ENCODE measurements around the gene MEAF6. TPM values are rescaled to one million over a fixed set of nuclear protein-coding genes. Genes with fewer than 3 reads are reported as not detected.
A peak's percentile ranks its signal among the peaks of the same experiment; 100 is the strongest.

The MEAF6 gene
- total RNA-seq, 1 experiment from 2014 or later = 60.1 TPM

- DNase-seq = no peak
- peaks cover 97% of the 10 kb centered on the region for H3K36me3 Mint-ChIP-seq (ENCODE audit: insufficient read depth, unreplicated experiment)
- H3K4me1 Mint-ChIP-seq (ENCODE audit: low read depth, unreplicated experiment) = peaks cover 32% of the 10 kb centered on the region
Observed at GRCh38 chr1:37475380-37476086, 39.0 kb downstream of the MEAF6 start.

GRCh38 chr1:37474697-37475379, 39.7 kb downstream of the MEAF6 start:
- H3K27ac Mint-ChIP-seq (ENCODE audit: unreplicated experiment) = peak overlapping the region; percentile 99
- no peaks in the 10 kb centered on the region for H3K9me3 Mint-ChIP-seq (ENCODE audit: low read depth, unreplicated experiment)
- intact Hi-C loops (cut with micrococcal nuclease; ENCODE audit: unreplicated experiment) = no loop called here
- no peak for DNase-seq
- CTCF ChIA-PET = interaction anchor here (5.3 kb wide), 1 partner anchor 12 kb away, joined by 36 read pairs; no protein-coding TSS in a partner anchor
- H3K27me3 Mint-ChIP-seq (ENCODE audit: unreplicated experiment) = no peaks in the 10 kb centered on the region
- H3K36me3 Mint-ChIP-seq (ENCODE audit: insufficient read depth, unreplicated experiment) = peaks cover 95% of the 10 kb centered on the region
- H3K4me3 Mint-ChIP-seq (ENCODE audit: low read depth, unreplicated experiment) = peak overlapping the region; percentile 90
- no peak for TF ChIP-seq CTCF (IDR thresholded peaks at IDR 0.05; ENCODE audit: unreplicated experiment)
- H3K4me1 Mint-ChIP-seq (ENCODE audit: low read depth, unreplicated experiment) = peaks cover 33% of the 10 kb centered on the region
- TSS peak; percentile 33 for BruUV-seq (replicated peaks)

More at GRCh38 chr1:37475380-37476086, 39.0 kb downstream of the MEAF6 start:
- H3K27ac Mint-ChIP-seq (ENCODE audit: unreplicated experiment) = peak overlapping the region; percentile 100
- intact Hi-C loops (cut with micrococcal nuclease; ENCODE audit: unreplicated experiment) = no loop called here
- BruUV-seq (replicated peaks) = no TSS peak
- CTCF ChIA-PET = interaction anchor here (5.3 kb wide), 1 partner anchor 11 kb away, joined by 36 read pairs; no protein-coding TSS in a partner anchor
- H3K4me3 Mint-ChIP-seq (ENCODE audit: low read depth, unreplicated experiment) = peak overlapping the region; percentile 90
- no peaks in the 10 kb centered on the region for H3K27me3 Mint-ChIP-seq (ENCODE audit: unreplicated experiment)
- TF ChIP-seq CTCF (IDR thresholded peaks at IDR 0.05; ENCODE audit: unreplicated experiment) = no peak
- no peaks in the 10 kb centered on the region for H3K9me3 Mint-ChIP-seq (ENCODE audit: low read depth, unreplicated experiment)

GRCh38 chr1:37474046-37474696, 40.4 kb downstream of the MEAF6 start, which contains the start of gene ZC3H12A:
Gene ZC3H12A, plus strand, starts transcription at chr1:37474580. Its CDS starts 917 bp downstream, at chr1:37475497.
- no peaks in the 10 kb centered on the region for H3K9me3 Mint-ChIP-seq (ENCODE audit: low read depth, unreplicated experiment)
- no peaks in the 10 kb centered on the region for H3K27me3 Mint-ChIP-seq (ENCODE audit: unreplicated experiment)
- no peak for TF ChIP-seq CTCF (IDR thresholded peaks at IDR 0.05; ENCODE audit: unreplicated experiment)
- intact Hi-C loops (cut with micrococcal nuclease; ENCODE audit: unreplicated experiment) = no loop called here
- CTCF ChIA-PET = interaction anchor here (0.6 to 5.3 kb wide), 3 partner anchors 11 to 16 kb away, joined by 3 to 36 read pairs (median 3); no protein-coding TSS in a partner anchor
- peaks cover 95% of the 10 kb centered on the region for H3K36me3 Mint-ChIP-seq (ENCODE audit: insufficient read depth, unreplicated experiment)
- BruUV-seq (replicated peaks) = no TSS peak
- peak within 1 kb of the TSS; percentile 99 for H3K27ac Mint-ChIP-seq (ENCODE audit: unreplicated experiment)
- H3K4me3 Mint-ChIP-seq (ENCODE audit: low read depth, unreplicated experiment) = peak within 1 kb of the TSS; percentile 90
- peak; percentile 97 for DNase-seq
- H3K4me1 Mint-ChIP-seq (ENCODE audit: low read depth, unreplicated experiment) = peaks cover 33% of the 10 kb centered on the region

GRCh38 chr1:37473431-37474045, 41.0 kb downstream of the MEAF6 start:
- H3K27me3 Mint-ChIP-seq (ENCODE audit: unreplicated experiment) = no peaks in the 10 kb centered on the region
- peak overlapping the region; percentile 90 for H3K4me3 Mint-ChIP-seq (ENCODE audit: low read depth, unreplicated experiment)
- TSS peak; percentile 21 for BruUV-seq (replicated peaks)
- CTCF ChIA-PET = interaction anchor here (0.6 to 5.3 kb wide), 3 partner anchors 11 to 15 kb away, joined by 3 to 36 read pairs (median 3); no protein-coding TSS in a partner anchor
- peak; percentile 33 for DNase-seq
- intact Hi-C loops (cut with micrococcal nuclease; ENCODE audit: unreplicated experiment) = no loop called here
- peak overlapping the region; percentile 99 for H3K27ac Mint-ChIP-seq (ENCODE audit: unreplicated experiment)
- no peaks in the 10 kb centered on the region for H3K9me3 Mint-ChIP-seq (ENCODE audit: low read depth, unreplicated experiment)
- H3K4me1 Mint-ChIP-seq (ENCODE audit: low read depth, unreplicated experiment) = peaks cover 32% of the 10 kb centered on the region
- TF ChIP-seq CTCF (IDR thresholded peaks at IDR 0.05; ENCODE audit: unreplicated experiment) = no peak
- peaks cover 90% of the 10 kb centered on the region for H3K36me3 Mint-ChIP-seq (ENCODE audit: insufficient read depth, unreplicated experiment)

All from Calu3 (cell line).